HepG2 (cell line): ENCODE data around the gene SUPT6H. TPM values are rescaled to one million over a fixed set of nuclear protein-coding genes. Genes with fewer than 3 reads are reported as not detected.

Experiments
- ATAC-seq: fragments of 200-7000 bp; cut with Tn5 transposase; 3 replicates; pipeline ENCODE4 v1.9.1; 2020; ENCODE audit warnings: mild to moderate bottlenecking, moderate library complexity
- BruUV-seq: library from RNA; stranded (reverse); fragments of 400-500 nt; replicated peaks from 2 replicates; lab custom pipeline; 2021; lab: Mats Ljungman, UMichigan
- CTCF ChIA-PET: fragments of 300-600 bp; formaldehyde crosslinking; extraction: SDS; loops from one replicate; lab custom pipeline; 2021; ENCODE audit warnings: low total read pairs, inconsistent platforms, low intra/inter-chr PET ratio; lab: Yijun Ruan, JAX
- POLR2A ChIA-PET: fragments of 350-600 bp; sonication (Branson Sonifier 250); formaldehyde crosslinking; loops from one replicate; lab custom pipeline; 2020; ENCODE audit warnings: antibody characterized with exemption, inconsistent platforms; lab: Yijun Ruan, JAX
- DNase-seq: peaks from one replicate; pipeline ENCODE4 v3.0.0-alpha.2; 2015; ENCODE audit warnings: low spot score
- FAIRE-seq: peaks from 3 replicates; lab custom pipeline; 2011; peaks lifted over from hg19 to GRCh38; lab: Jason Lieb, UNC
- H2AFZ ChIP-seq: one replicate; pipeline ENCODE4 v1.6.1; 2011; ENCODE audit warnings: low read length, inconsistent platforms
- H3K27ac ChIP-seq: fragments of 300-600 bp; 3 replicates; pipeline ENCODE4 v1.8.0; 2011; ENCODE audit warnings: mixed run types, mild to moderate bottlenecking, mixed read lengths, low read length, inconsistent platforms; ENCODE audit not compliant: insufficient read depth; ENCODE audit errors: extremely low read length
- H3K27me3 ChIP-seq, 2 experiments: fragments of 200-600 bp in 1 of 2; 2 replicates in 1 of 2; 3 replicates in 1 of 2; pipeline versions ENCODE4 v1.6.0 to v1.8.0; 2011; ENCODE audit warnings: low read length in 2 of 2, mild to moderate bottlenecking in 2 of 2, moderate library complexity in 2 of 2, inconsistent platforms in 1 of 2; ENCODE audit not compliant: insufficient read depth in 2 of 2, control insufficient read depth in 1 of 2
- H3K36me3 ChIP-seq, 2 experiments: fragments of 200-600 bp in 1 of 2; replicated peaks in 1 of 2; 2 replicates in 1 of 2; 3 replicates in 1 of 2; pipeline versions ENCODE4 v1.5.1 to v1.8.0; 2011; ENCODE audit warnings: low read length in 2 of 2, inconsistent platforms in 1 of 2; ENCODE audit not compliant: insufficient read depth in 2 of 2, control insufficient read depth in 1 of 2
- H3K4me1 ChIP-seq: 2 replicates; pipeline ENCODE4 v1.5.1; 2012; ENCODE audit warnings: low read length, inconsistent platforms; ENCODE audit not compliant: insufficient read depth
- H3K4me2 ChIP-seq: 2 replicates; pipeline ENCODE4 v1.6.0; 2011; ENCODE audit warnings: low read depth, low read length, inconsistent platforms
- H3K4me3 ChIP-seq, 3 experiments: fragments of 200-600 bp in 1 of 3; sonication (generic), shearing (Covaris generic) in 1 of 3; replicated peaks in 1 of 3; 2 replicates each; pipeline ENCODE4 v1.5.1; 2011 to 2016; ENCODE audit warnings: low read length in 3 of 3, inconsistent platforms in 2 of 3, low read depth in 2 of 3, mild to moderate bottlenecking in 2 of 3, control low read depth in 1 of 3, mixed read lengths in 1 of 3; ENCODE audit not compliant: insufficient read depth in 1 of 3
- H3K79me2 ChIP-seq: one replicate; pipeline ENCODE4 v1.6.1; 2011; ENCODE audit warnings: low read length, inconsistent platforms; ENCODE audit not compliant: insufficient read depth
- H3K9ac ChIP-seq: 2 replicates; pipeline ENCODE4 v1.6.0; 2011; ENCODE audit warnings: mild to moderate bottlenecking, low read depth, low read length, inconsistent platforms; ENCODE audit not compliant: insufficient read depth
- H3K9me3 ChIP-seq: 2 replicates; pipeline ENCODE4 v1.5.1; 2012; ENCODE audit warnings: mild to moderate bottlenecking, low read length
- H4K20me1 ChIP-seq: 2 replicates; pipeline ENCODE4 v1.6.0; 2011; ENCODE audit warnings: inconsistent platforms, mild to moderate bottlenecking, low read length, moderate library complexity; ENCODE audit not compliant: insufficient read depth
- HNF4A ChIP-seq: sonication (generic); formaldehyde crosslinking; IDR thresholded peaks from 2 replicates; pipeline ENCODE4 v1.4.0; 2020; ENCODE audit warnings: missing genetic modification reagents
- NFE2 ChIP-seq: sonication (generic); formaldehyde crosslinking; IDR thresholded peaks from 2 replicates; pipeline ENCODE4 v1.4.0; 2020; ENCODE audit warnings: missing genetic modification reagents
- THAP11 ChIP-seq: IDR thresholded peaks from 2 replicates; pipeline ENCODE4 v1.6.1; 2016; ENCODE audit warnings: missing biosample characterization, missing genetic modification reagents
- THAP9 ChIP-seq: sonication (generic); formaldehyde crosslinking; IDR thresholded peaks from 2 replicates; pipeline ENCODE4; 2020; ENCODE audit warnings: missing genetic modification reagents, mild to moderate bottlenecking, borderline replicate concordance
- WGBS: methylation state at CpG from one replicate; pipeline ENCODE4 v1.1.6; 2017; ENCODE audit warnings: low lambda C conversion rate; 5-methylcytosine and 5-hydroxymethylcytosine counted together
- in situ Hi-C: cut with HindIII; loops from 2 replicates; pipeline ENCODE4 v1.10.0; 2017; ENCODE audit warnings: low pct_unique_long_range_greater_than_20kb; ENCODE audit not compliant: extremely low pct_ligation_motif_present
- intact Hi-C: fragments of 100-400 bp; cut with micrococcal nuclease; formaldehyde crosslinking; loops from one replicate; pipeline ENCODE4 v1.10.0; 2022; ENCODE audit not compliant: unreplicated experiment
- polyA plus RNA-seq, 8 experiments: library from polyadenylated mRNA; depleted of rRNA in 3 of 8; stranded (reverse) in 7 of 8; unstranded in 1 of 8; fragments of >200 nt; fragmentation: Illumina TruSeq in 4 of 8; extraction: Trizol in 4 of 8; gene quantifications; 2 replicates each; pipeline versions ENCODE4 v1.2.1 to v1.2.3, GENCODE V29; 2011 to 2016; ENCODE audit warnings: low read depth in 4 of 8, missing spikeins in 1 of 8, mixed read lengths in 1 of 8; ENCODE audit not compliant: insufficient read depth in 1 of 8
- total RNA-seq, 5 experiments: library from RNA; depleted of rRNA; stranded (reverse); fragments of >200 nt; fragmentation: Illumina TruSeq; extraction: Trizol; gene quantifications; 2 replicates each; pipeline ENCODE4 v1.2.3, GENCODE V29; 2016; ENCODE audit warnings: low read depth in 1 of 5

SUPT6H gene
- total and polyA plus RNA-seq, 2 of the 13 experiments (the other 11 are each of a cell fraction or from before 2014, with no cell fraction given) = 32.7 to 39.9 TPM

DNA sequence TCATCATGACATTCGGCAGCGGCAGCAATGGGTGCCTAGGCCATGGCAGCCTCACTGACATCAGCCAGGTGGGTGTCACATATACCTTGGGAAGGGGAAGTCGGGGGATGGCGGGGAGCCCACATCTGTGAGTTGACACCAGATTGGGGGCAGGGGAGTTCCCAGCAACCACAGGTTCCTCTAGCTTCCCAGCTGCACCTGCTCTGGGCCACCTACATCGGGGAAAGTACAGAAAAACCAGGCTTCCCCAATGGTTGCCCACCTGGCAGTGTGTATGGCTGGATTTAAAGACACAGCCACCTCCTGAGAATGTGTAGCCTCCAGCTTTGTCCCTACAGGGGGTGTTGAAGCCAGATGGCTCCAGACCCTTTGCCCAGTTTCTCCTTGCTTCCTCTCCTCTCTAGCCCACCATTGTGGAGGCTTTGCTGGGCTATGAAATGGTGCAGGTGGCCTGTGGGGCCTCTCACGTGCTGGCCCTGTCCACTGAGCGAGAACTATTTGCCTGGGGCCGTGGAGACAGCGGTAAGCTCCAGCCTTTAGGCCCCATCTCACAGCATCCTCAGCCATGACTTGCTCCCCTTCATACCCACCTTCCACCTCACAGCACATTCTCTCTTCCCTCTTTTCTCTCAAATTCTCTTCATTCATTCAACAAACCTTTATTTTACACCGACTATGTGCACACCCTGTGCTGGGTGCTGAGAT, 76.8 kb downstream of the SUPT6H start:
- no TSS peak for BruUV-seq
- Histone ChIP-seq H3K36me3 (peaks cover 2 to 10% of the 10 kb centered on the region in 2 experiments; a peak in 3 of 5 replicates), H3K4me2 (no peak overlapping the region), H2AFZ (no peak overlapping the region), H3K4me1 (peaks cover 19% of the 10 kb centered on the region), H4K20me1 (no peaks in the 10 kb centered on the region), H3K9ac (no peak overlapping the region), H3K27ac (no peak overlapping the region), H3K27me3 (no peaks in the 10 kb centered on the region), H3K79me2 (no peaks in the 10 kb centered on the region), H3K9me3 (no peaks in the 10 kb centered on the region), H3K4me3 (no peak overlapping the region)
- DNase-seq (no peak), FAIRE-seq (no peak), ATAC-seq (no peak)
- ChIA-PET POLR2A (interaction anchor here (1.2 kb wide), 1 partner anchor 19 kb away, joined by 3 read pairs; the partner anchor contains the start of gene RPL23A), CTCF (no interaction called here)
- in situ Hi-C loops (loop anchor here (25.0 kb wide), 1 partner anchor 373 kb away; no protein-coding TSS in a partner anchor), intact Hi-C loops (no loop called here)
- TF ChIP-seq HNF4A (CRISPR knock-in tag) = no peak
- no peak for TF ChIP-seq THAP9 (CRISPR knock-in tag)
- no peak for TF ChIP-seq NFE2 (CRISPR knock-in tag)
- TF ChIP-seq THAP11 = no peak
- 95% methylated on average over 9 of the region's 10 CpGs for WGBS
